ENCODE data around the gene LYZL1. TPM values are rescaled to one million over a fixed set of nuclear protein-coding genes. Genes with fewer than 3 reads are reported as not detected.

LYZL1 gene
- total RNA-seq, 1 donor from 2014 or later = not detected

DNA sequence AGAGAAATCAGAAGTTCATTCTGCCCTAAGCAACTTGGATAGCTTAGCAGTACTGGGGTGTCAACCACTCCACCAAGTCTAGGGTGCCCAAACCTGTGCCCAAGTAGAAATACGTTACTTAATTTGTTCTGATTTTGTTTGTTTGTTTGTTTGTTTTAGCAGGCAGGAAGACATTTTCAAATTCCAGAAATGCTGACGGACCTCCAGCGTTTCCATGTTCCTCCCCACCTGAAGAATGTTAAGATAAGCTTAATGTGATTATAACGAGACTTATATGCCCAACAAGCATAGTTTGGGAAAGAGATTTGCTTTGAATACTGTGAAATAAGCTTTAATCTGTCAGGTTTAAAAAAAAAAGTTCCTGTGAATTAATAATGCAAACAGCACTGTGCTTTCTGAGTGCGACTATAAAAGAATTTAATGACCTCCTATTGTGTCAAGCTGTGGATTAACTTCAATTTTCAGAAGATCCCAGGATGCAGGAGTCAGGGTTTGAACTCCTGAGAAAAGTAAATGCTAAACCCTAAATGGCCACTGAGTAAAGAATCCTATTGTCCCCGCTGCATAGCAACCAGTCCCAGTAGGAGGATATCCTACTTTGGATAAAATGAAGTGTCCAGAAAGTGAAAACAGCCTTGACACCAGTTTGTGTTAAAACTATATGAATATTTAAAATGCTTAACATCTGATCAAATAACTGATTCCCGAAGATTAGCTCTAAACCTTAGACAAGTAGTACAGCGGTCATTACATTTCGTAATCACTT, 56.5 kb downstream of the LYZL1 start:
- DNase-seq (ENCODE audit: low spot score, unreplicated experiment) = no peak
- Mint-ChIP-seq H3K4me1 (ENCODE audit: low read depth) (peaks cover 7% of the 10 kb centered on the region), H3K4me3 (ENCODE audit: low read depth) (no peak overlapping the region), H3K27me3 (no peaks in the 10 kb centered on the region), H3K9me3 (ENCODE audit: low read depth) (peaks cover 15% of the 10 kb centered on the region), H3K27ac (no peak overlapping the region), H3K36me3 (ENCODE audit: insufficient read depth) (peaks cover 5% of the 10 kb centered on the region)
- TF ChIP-seq, protein P1, sequence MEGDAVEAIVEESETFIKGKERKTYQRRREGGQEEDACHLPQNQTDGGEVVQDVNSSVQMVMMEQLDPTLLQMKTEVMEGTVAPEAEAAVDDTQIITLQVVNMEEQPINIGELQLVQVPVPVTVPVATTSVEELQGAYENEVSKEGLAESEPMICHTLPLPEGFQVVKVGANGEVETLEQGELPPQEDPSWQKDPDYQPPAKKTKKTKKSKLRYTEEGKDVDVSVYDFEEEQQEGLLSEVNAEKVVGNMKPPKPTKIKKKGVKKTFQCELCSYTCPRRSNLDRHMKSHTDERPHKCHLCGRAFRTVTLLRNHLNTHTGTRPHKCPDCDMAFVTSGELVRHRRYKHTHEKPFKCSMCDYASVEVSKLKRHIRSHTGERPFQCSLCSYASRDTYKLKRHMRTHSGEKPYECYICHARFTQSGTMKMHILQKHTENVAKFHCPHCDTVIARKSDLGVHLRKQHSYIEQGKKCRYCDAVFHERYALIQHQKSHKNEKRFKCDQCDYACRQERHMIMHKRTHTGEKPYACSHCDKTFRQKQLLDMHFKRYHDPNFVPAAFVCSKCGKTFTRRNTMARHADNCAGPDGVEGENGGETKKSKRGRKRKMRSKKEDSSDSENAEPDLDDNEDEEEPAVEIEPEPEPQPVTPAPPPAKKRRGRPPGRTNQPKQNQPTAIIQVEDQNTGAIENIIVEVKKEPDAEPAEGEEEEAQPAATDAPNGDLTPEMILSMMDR (IDR thresholded peaks at IDR 0.05; ENCODE audit: unreplicated experiment) = no peak

DNA sequence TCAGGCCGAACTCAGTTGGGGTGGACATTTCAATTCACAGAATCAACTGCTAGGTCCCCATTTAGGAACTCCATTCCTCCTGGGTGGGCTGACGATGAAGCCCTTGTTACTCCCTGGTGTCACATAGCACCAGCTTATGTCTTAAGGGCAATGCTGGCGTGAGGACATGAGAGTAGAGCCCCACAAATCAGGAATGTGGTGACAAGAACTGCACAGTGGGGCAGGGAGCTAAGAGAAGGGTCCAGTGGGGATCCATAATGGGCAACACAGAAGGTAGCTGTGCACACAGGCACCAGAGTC, 57.0 kb downstream of the LYZL1 start:
- Mint-ChIP-seq H3K27ac (no peak overlapping the region), H3K36me3 (ENCODE audit: insufficient read depth) (peaks cover 5% of the 10 kb centered on the region), H3K4me1 (ENCODE audit: low read depth) (peaks cover 7% of the 10 kb centered on the region), H3K9me3 (ENCODE audit: low read depth) (peaks cover 15% of the 10 kb centered on the region), H3K4me3 (ENCODE audit: low read depth) (no peak overlapping the region), H3K27me3 (no peaks in the 10 kb centered on the region)
- no peak for DNase-seq (ENCODE audit: low spot score, unreplicated experiment)
- TF ChIP-seq, protein P1 (IDR thresholded peaks at IDR 0.05; ENCODE audit: unreplicated experiment) = no peak

DNA sequence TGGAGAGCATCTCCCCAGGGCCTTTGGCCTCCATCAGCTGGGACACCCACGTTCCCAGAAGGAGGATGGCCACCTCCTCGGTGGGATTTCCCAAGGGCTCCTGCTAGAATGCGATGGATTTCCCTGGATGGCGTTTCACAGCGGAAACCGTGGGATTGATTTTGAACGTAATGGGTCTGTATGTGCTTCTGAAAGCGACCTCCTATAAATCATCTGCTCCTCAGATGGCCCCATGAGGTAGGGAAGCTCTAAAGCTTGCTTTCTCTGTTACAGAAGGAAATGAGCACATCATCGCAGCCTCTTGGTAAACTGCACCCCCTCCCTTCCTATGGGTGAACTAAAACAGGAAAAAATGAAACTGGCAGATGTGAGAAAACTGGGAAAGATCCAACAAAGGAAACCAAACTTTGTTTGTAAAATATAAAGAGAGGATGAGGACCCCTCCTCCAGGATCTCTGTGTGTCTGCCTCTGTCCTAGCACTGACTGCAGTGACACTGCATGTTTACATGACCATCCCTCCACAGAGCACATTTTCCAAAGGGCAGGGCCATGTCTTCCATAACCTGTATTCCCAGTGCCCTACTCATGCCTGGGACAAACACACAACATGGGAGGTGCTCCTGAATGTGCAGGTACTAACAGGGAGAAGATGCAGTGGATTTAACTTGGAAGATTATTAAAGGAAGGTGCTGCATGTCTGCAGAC, 57.6 kb downstream of the LYZL1 start:
- Mint-ChIP-seq H3K4me3 (ENCODE audit: low read depth) (no peak overlapping the region), H3K27me3 (no peaks in the 10 kb centered on the region), H3K36me3 (ENCODE audit: insufficient read depth) (peaks cover 5% of the 10 kb centered on the region), H3K9me3 (ENCODE audit: low read depth) (peaks cover 15% of the 10 kb centered on the region), H3K27ac (no peak overlapping the region), H3K4me1 (ENCODE audit: low read depth) (peaks cover 7% of the 10 kb centered on the region)
- TF ChIP-seq, protein P1 (IDR thresholded peaks at IDR 0.05; ENCODE audit: unreplicated experiment) = no peak
- DNase-seq (ENCODE audit: low spot score, unreplicated experiment) = no peak

DNA sequence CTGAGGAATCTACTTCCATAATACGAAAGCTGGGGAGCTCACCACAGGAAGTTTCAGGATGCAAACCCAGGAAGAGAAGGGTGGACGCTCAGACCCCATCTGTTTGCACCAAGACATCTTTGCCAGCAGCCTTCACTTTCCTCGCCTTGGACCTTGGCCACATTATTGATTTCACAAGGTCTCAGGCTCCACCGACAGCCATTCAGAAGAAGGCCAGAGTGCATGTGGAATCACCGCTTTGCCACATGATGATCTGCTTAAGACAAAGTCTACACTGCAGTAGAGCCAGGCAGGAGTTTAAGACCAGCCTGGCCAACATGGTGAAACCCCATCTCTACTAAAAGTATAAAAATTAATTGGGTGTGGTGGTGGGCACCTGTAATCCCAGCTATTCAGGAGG, 60.0 kb downstream of the LYZL1 start:
- H3K27me3 Mint-ChIP-seq = no peaks in the 10 kb centered on the region
- no peak for DNase-seq (ENCODE audit: low spot score, unreplicated experiment)
- H3K4me3 Mint-ChIP-seq (ENCODE audit: low read depth) = no peak overlapping the region
- H3K9me3 Mint-ChIP-seq (ENCODE audit: low read depth) = peaks cover 3% of the 10 kb centered on the region
- peaks cover 7% of the 10 kb centered on the region for H3K4me1 Mint-ChIP-seq (ENCODE audit: low read depth)
- no peaks in the 10 kb centered on the region for H3K36me3 Mint-ChIP-seq (ENCODE audit: insufficient read depth)
- TF ChIP-seq, protein P1 (IDR thresholded peaks at IDR 0.05; ENCODE audit: unreplicated experiment) = no peak
- no peak overlapping the region for H3K27ac Mint-ChIP-seq

DNA sequence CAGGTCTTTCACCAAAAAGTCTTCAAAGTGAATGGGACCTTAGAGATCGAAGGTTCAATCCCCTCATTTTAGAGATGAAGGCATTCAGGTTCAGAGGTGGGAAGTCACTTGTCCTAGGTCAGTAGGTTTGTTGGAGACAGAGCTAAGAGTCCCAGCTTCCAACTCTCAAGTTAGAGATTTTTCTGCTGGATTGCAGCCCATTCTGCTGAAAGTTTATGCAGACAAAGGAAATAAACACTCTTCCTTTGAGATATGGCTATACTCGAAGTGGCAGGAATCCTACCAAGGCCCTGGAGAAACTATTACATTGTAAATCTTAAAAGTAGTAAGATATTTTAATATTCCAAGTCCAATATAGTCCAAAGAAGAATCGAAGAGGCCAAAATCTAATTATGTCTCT, 64.4 kb downstream of the LYZL1 start:
- TF ChIP-seq, protein P1 (IDR thresholded peaks at IDR 0.05; ENCODE audit: unreplicated experiment) = no peak
- Mint-ChIP-seq H3K9me3 (ENCODE audit: low read depth) (peaks cover 3% of the 10 kb centered on the region), H3K36me3 (ENCODE audit: insufficient read depth) (no peaks in the 10 kb centered on the region), H3K27me3 (no peaks in the 10 kb centered on the region), H3K27ac (no peak overlapping the region), H3K4me1 (ENCODE audit: low read depth) (peaks cover 17% of the 10 kb centered on the region), H3K4me3 (ENCODE audit: low read depth) (no peak overlapping the region)
- no peak for DNase-seq (ENCODE audit: low spot score, unreplicated experiment)

All from progenitor cell of endocrine pancreas (in vitro differentiated cells).